ENCODE results near the gene CCDC88C.

CCDC88C gene

DNA sequence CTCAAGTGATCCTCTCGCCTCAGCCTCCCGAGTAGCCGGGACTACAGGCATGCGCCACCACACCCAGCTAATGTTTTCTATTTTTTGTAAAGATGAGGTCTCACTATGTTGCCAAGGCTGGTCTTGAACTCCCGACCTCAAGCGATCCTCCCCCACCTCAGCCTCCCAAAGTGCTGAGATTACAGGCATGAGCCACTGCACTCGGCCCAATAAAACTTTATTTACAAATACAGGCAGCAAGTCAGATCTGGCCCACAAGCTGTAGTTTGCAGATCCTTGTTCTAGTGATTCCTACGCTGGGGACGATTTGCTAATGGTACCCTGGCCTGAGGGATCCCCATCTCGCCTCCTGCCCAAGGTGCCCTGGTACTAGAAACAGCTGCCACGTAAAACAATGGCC, 74.6 kb downstream of the CCDC88C start:
- no peak for DNase-seq

DNA sequence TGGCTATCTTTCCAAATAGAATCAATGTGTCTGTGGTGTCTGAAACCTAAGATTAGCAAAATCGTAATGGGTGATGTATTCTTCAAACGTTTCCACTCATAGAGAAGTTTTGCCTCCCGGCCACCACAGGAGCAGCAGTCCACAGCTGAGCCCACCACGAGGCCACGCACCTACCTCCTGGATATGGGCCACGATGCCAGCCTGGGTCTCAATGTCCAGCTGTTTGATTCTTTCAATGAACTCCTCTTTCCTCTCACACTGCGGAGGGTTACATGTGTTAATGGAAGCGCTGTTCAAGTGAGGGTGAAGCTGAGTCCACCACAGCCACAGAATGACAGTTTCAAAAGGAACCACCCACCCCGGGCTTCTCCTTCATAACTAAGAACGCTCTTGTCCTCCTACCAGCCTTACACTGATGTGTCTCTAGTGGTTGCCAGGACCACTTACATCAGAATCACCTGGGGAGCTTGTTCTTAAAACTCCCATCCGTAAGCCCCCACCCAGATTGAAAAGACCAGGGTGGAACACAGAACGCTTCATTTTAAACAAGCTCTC, 75.3 kb downstream of the CCDC88C start:
- no peak for DNase-seq

DNA sequence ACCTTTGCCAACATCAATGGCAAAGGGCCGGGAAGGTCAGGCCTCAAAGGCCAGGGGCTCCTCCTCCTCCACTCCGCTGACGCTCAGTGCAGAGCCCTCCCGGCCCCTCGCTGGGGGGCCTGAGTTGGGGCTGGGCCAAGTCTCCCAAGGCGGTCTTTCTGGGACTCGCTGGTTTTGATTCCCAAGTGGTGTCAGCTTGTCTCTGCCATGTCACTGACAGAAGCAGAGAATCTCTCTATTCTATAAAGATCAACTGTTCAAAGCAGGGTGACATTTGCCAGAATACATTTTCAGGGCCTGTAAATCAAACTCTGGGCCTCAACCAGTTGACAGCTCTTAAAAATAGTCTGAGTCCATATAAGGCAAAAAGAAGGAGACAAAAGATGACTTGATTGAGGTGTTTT, 75.9 kb downstream of the CCDC88C start:
- DNase-seq, result no peak

DNA sequence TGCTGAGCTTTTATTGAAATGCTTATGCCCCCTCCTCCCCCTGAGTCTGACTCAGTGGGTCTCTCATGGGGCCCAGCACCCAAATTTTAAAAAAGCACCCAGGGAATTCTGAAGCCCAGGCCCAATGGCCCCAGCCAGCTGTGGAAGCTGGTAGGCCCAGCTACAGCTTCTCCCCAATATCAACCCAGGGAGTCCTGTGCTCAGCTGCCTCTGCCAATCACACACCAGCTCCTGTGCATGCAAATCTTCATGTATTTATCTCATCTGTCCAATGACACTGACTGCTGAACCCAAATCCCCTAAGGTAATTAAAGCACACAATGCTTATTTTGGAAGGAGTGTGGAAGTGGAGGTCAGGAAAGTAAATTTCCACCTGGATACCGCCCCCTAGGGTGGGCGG, 76.3 kb downstream of the CCDC88C start:
- no peak for DNase-seq

DNA sequence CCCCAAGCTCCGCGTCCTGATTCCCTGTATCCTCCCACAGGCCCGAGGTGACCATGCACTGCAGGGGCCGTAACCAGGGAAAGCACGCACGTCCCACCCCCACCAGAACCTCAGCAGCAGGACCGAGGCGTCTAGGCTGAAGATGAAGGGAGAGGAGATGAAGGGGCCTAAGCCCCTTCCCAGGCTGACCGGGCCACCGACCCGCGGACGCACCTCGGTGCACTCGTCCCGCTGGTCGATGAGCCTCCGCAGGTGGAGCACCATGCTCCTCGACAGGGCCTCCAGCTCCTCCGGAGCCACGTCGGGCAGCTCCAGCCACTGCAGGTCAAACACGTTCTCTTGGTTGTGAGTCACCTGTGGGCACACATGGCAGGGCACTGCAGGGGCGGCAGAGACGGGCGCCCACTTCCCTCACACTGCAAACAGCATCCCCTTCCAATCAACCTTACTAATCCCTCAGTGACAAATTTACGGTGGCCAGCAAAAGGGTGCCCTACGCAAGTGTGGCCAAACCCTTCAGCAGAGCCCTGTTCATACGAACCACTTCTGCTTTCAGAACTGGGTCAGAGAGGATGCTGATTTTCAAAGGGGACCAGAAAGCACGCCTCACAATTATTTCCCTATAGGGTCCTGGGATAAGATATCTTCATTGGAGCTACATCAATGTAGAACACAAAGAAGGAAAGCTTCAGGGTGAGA, 77.8 kb downstream of the CCDC88C start:
- no peak for DNase-seq

DNA sequence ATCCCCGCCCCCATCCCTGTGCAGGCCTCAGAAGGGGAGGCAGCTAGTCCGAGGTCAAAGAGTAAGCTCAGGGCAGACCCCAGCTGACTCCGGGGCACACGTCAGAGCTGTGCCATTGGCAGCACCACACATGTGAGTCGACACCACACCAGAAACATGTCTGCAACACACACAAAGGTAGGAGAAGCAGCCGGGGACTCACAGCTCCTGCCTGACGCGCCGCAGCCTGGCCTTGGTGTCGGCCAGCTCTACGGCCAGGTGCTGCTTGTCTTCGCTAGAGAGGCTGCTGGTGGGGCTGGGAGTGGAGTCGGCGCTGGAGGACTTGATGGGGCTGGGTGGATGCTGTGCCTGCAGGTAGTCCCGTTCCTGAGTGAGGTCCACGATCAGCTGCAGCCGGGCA, 78.5 kb downstream of the CCDC88C start:
- DNase-seq, result no peak

DNA sequence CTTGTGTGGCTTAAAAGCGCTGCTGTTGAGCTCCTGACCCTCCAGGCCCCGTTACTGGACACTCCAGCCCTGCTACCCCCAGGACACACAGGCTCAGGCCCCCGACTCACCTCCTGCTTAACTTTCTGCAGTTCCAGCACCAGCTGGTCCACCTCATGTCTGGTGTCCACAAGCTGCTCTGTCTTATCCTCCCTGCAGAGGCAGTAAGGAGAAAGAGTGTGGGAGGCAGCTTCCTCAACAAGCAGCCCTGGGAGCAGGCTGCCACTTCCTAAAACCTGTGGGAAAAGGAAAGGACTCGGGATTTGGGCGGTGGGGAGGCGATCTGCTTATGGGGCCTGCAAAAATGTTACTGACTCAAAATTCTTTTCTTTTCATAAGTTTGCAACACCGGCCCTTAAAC, 79.2 kb downstream of the CCDC88C start:
- DNase-seq, result no peak

DNA sequence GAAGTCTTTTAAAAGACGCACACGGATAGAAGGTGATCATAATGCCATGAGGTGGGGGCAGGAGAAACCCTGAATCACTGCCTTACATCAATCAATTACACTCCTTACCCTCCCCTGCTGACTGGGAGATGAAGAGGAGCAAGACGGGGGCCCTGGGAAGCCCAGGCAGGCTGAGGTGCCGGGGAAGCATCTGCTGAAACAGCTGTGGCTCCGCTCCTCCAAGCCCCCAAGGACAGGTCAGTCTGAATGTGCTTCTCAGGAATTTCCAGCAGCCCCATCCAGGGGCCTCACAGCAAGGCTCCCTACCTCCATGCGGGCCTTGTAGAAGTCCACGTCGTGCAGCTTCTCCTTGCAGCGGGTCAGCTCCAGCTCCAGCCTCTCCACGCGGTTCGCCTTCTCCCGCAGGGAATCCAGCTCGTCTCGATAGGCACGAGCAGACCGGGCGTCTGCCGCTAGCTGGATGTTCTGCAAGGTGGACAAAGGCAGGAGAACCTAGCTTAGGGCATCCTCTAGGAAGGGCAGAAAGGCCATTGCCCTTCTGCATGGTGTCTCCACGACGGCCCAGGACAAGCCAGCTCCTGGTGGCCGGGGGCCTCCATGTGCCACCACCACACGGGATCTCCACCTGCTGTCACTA, 79.8 kb downstream of the CCDC88C start:
- peak; percentile 67 for DNase-seq

DNA sequence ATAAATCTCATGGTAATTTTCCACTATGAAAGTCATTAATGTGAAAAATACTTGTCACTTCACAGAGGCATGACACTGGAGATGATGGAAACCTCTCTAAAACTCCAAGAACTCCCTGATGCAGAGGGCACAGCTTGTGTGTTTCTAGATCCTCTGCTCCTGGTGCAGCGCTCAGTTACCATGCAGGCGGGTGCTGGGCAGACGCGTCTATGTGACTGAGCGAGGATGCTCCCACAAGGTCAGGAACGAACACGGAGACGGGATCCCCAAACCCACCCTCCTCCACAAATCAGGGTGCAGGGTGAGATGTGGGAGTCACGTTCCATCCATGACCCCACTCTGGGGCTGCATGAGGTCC, 81.5 kb downstream of the CCDC88C start:
- DNase-seq, result no peak

DNA sequence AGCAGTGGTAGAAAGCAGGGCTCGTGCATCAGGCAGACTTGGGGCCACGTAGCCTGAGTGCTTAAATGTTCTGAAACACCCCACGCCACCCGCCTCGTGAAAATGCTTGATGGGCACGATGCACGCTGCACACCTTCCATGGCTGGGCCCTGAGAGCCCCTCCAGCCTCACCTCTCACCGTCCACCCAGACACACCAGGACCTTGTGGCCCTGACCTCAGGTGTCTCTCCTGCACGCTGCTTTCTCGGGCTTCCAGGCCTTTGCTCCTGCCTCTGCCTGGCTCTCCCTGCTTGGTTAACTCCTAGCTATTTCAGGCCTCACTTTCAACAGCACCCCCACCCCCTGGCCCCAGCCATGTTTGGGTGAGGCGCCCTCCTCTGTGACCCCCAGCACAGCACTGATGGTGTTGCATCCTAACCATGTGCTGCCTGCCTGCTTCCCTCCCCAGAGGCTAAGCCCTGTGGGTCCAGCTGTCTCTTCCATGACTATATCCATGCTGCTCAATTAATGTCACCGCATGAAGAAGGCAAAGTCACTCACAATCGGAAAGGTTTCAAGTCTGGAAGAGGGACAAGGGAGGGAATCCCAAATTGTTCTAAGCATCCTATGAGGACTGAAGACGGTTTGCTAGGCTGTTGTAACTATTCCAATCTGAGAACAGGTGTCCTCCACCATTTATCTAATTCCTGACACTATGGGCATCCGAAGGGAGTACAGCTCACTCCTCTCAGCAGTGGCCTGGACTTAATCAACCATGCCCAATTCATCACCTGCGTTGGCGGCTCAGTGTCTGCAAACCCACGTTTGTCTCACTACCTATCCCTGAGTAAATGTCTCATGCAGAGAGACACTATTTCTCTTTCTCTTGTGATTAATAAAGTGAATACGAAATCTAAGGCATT, 82.2 kb downstream of the CCDC88C start:
- no peak for DNase-seq

DNA sequence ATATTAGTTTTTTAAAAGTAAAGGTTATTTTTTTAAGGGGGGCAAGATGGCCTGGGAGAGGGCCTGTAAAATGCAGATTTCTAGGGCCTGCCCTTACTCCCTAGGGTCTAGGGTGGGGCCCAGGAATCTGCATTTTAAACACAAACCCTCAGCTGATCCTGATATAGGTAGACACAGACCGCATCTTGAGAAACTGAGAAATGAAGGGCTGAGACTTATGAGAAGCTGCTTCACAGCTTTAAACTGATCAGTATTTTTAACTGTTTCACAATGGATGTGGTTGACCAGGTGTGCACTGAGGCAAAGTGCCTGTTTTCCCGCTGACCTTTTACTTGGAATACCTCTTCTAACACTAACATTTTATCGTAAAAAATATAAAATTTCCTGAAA, 84.0 kb downstream of the CCDC88C start:
- no peak for DNase-seq

DNA sequence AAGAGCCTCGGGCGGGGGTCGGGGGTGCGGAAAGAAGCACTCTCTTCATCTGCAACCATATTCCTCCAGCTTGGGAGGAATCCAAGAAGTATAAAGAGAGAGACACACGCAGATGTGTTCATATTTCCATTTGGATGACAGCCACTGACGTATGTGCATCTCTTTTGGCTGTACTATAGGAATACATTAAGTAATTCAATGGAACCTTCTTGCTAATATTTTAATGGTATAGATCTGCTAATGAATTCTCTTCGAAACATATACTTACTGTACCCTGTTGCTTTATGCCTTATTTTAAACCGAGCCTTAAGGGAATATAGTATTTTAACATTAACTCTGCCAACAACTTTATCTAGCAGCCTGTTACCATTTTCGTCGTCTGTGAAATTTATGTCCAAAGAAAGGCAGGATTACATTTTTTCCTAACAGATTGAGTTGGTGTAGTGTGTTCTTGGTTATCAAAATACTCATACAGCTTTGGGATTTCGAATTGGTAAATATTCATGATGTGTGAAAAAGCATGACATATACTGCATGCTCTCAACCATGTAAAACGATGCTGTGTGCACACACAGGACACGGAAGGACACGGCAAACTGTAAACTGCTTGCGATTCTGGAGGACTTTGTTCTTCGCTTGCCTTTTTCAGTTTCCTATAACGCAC, 84.5 kb downstream of the CCDC88C start:
- DNase-seq, result no peak

DNA sequence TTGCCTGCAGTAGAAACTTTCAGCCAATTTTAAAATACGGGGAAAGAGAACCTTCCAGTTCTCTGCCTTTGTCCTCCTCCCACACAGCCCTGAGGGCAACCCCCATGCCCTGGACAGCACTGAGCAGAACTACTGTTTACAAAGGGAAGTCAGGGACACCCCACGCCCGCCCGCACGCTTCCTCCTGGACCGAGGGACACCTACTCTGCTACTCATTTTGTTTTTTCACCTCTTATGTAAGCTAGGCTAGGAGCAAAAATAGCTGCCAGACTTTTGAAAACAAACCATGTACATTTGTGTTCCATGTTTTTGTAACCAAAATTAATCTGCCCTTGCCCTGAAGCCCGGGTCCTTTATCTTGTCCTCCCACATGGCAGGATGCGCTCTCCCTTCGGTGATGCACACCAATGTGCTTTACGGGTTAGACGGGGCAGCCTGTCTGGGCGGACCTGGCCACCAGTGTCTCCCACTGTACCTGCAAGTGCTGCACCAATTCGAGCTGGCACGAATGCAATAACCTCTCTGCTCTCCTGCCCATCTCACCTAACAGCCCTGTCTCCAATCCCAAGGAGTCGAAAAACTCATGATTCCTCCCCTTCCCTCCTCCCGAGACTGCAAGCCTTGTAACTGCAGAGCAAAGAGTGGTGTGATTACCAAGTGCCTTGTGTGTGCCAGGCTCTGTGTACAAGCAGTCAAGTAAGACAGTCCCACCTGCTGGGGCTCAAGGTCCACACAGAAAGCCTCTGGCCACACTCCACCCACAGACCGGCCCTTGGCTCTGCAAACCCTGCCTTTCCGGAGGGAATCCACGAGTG, 85.2 kb downstream of the CCDC88C start:
- peak; percentile 76 for DNase-seq

DNA sequence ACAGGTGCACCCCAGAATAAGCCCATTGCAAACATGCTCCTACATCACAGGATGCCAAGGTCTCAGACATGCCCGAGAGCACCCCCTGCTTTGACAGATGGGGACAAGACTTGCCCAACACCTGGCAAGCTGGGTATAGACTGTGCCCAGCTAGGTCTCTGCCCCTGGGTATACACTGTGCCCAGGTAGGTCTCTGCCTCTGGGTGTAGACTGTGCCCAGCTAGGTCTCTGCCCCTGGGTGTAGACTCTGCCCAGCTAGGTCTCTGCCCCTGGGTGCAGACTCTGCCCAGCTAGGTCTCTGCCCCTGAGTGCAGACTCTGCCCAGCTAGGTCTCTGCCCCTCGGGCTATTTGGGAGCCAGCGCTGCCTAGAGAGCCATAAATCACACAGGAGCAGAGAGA, 85.9 kb downstream of the CCDC88C start:
- DNase-seq, result no peak

DNA sequence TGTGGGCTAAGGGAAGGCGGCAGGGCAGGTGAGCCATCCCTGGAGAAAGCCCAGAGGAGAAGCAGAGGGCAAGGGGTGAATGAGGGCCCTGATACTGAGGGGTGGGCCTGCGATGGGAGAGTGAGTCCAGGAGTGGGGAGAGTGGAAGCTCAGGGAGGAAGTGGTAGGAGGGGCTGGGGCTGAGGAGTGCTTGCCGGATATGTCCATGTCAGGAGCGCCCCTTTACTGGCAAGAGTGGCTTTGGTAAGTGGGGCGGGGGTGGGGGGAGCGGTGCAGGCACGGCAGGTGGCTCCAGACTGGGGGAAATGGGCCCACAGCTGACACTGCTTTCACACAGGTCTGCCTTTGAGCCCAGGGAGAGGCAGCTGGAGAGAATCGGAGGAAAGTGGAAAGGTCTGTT, 86.8 kb downstream of the CCDC88C start:
- no peak for DNase-seq

DNA sequence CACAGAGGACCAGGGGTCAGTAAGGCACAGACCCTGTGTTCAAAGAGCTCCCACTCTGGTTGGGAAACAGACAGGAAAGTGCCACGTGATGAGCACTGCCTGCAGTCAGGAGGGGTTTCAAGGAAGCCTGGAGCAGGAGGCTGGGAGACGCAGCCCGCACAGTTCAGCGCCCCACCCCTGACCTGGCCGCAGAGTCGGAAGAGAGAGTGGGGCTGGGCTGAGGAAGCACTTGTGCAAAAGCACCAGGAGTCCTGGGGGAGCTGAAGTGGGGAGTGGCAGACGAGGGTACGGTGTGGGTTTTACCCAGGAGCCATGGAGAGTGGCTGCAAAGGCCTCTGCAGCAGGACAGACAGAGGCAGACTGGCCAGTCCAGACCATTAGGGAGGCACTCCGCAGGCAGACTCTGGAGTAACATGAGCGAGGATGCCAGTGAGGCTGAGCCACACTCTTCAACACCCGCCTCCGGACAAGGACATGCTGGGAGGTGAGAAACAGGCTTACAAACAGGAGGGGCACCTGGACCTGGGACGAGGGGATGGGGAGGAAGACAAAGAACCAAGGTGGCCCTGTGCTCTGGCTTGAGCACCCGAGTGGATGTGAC, 87.4 kb downstream of the CCDC88C start:
- DNase-seq, result no peak

DNA sequence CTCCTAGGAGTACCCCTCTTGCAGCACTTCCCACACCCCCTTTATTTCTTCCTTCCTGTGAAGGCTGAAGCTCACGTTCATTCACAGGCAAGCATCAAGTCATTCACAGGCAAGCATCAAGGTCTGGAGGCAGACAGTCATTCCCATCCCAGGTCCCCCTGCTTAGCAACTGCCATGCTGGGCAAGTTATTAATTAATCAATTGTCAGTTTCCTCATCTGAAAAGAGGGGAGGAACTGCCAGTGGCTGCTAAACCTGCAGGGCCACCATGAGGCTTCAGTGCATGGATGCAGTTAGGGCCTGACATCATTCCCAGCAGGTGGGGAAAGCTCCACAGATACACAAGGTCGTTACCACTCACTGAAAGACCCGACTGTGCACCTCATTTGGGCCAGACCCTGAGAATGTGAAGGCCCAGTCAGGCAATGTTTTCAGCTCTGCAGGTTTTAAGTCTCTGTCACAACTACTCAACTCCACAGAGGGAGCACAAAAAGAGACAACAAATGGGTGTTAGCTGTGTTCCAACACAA, 88.1 kb downstream of the CCDC88C start:
- no peak for DNase-seq

DNA sequence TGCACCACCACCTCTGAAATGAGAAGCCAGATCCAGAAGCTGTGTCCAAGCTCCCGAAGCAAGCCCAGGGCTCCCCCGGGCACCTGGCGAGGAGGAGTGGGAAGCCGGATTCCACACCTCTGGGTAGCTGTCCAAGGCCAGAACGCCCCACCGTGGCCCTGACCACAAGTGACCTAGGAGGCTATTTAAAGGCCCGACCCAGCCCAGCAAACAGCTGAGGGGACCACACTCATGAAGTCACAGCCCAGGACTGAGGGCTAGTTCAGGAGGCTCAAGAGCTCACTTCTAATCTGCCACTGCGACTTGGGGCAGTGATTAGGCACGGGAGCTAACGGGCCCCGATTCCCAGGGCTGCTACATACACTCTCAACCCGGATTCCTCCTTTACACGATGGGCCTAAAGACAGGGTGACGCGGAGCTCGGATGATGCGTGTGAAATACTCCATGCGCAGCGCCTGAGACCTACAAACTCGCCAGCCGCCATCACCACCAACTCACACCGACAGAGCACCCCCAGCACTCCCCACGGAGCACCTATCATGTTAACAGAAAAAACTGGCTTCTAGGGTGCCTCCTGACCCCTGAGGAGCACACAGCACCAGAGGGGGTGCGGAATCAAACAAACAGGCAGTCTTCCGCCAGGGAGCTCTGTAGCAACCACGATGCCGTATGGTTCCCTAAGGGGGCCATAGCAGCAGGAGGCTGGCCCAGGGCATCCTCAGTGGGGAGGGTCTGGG, 89.1 kb downstream of the CCDC88C start:
- no peak for DNase-seq

DNA sequence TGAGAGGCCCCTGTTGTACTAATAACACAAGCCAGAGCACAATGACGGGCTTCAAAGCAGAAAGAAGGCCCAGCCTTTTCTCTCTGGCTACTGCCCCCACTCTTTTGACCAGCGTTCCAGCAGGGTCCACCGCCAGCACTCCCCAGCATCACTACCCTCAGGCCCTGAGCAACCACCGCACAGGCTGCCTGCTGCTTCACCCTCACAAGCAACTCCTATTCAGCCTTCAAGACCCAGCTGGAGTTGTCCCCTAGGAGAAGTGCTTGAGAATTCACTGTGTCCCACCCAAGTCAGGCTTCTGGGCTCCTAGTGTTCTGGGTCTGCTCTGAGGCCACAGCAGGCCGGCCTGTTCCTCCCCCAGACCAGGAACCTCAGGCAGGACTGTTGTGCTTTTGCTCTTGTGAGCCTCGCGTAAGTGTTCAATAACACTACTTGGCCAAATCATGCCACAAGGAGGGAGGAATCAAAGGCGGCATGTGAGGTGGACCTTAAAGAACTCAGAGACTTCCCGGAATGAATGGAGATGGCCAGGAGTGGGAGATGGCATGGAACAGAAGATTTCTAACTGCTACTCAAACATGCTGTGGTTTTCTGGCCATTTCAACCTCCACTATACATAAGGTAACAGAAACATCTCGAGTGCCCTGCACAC, 89.8 kb downstream of the CCDC88C start:
- DNase-seq, result no peak

DNA sequence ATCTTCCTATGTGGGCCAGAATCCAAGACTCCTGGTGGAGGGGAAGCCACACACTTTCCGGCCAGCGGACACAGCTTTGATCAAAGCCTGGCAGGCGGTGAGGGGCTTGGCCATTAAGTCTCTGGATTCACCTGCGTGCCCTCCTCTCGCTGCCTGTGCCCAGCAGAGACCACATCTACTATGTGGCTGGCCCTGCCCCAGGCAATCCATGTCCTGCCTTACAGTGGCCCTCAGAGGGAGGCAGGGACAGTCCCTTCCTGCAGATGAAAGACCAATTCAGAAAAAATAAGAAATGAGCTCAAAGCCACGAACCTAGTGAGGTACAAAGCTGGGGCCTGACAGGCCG, 90.4 kb downstream of the CCDC88C start:
- DNase-seq, result peak; percentile 59
